Breast epithelium (tissue), 4 donors: ENCODE data around the gene MZB1. TPM values are rescaled to one million over a fixed set of nuclear protein-coding genes. Genes with fewer than 3 reads are reported as not detected.

Experiments used
- DNase-seq, 2 donors: peaks; one replicate each; pipeline ENCODE4 v3.0.0-alpha.2; 2019; ENCODE audit warnings: low spot score in 2 of 2
- H3K27ac ChIP-seq, 2 donors: fragments of 200-600 bp; sonication (generic) in 1 of 2; one replicate each; pipeline ENCODE4 v1.5.1; 2016 to 2019; ENCODE audit warnings: mild to moderate bottlenecking in 1 of 2
- H3K27me3 ChIP-seq, 2 donors: fragments of 200-600 bp; sonication (generic) in 1 of 2; one replicate each; pipeline versions ENCODE4 v1.5.1 to v1.6.0; 2017 to 2019; ENCODE audit warnings: control low read depth in 1 of 2, mild to moderate bottlenecking in 1 of 2
- H3K36me3 ChIP-seq: fragments of 200-600 bp; one replicate; pipeline ENCODE4 v1.5.1; 2019
- H3K4me1 ChIP-seq, 2 donors: fragments of 200-600 bp; sonication (generic); one replicate each; pipeline ENCODE4 v1.5.1; 2016 to 2019; ENCODE audit warnings: control low read depth in 1 of 2
- H3K4me3 ChIP-seq, 3 donors: fragments of 200-600 bp; sonication (generic); 1 replicate in 2 of 3; 2 replicates in 1 of 3; pipeline ENCODE4 v1.5.1; 2016 to 2019; ENCODE audit warnings: mild to moderate bottlenecking in 3 of 3, moderate library complexity in 2 of 3
- H3K9me3 ChIP-seq, 2 donors: fragments of 200-600 bp; sonication (generic) in 1 of 2; one replicate each; pipeline ENCODE4 v1.5.1; 2016 to 2019; ENCODE audit warnings: control low read depth in 1 of 2
- POLR2A ChIP-seq: fragments of 450-650 bp; IDR thresholded peaks from one replicate; pipeline ENCODE4 v1.6.1; 2016; ENCODE audit warnings: antibody characterized with exemption, mild to moderate bottlenecking, moderate library complexity
- POLR2AphosphoS5 ChIP-seq, 3 donors: sonication (generic); formaldehyde crosslinking; IDR thresholded peaks; one replicate each; pipeline ENCODE4 v1.6.1; 2017; ENCODE audit warnings: antibody characterized with exemption in 3 of 3
- intact Hi-C: fragments of 100-400 bp; cut with DNase I; formaldehyde crosslinking; loops from one replicate; pipeline ENCODE4 v1.15.1; 2023; ENCODE audit warnings: low total_unique reads
- total RNA-seq, 3 donors: library from RNA; depleted of rRNA; stranded (reverse); fragments of >200 nt; gene quantifications; one replicate each; pipeline ENCODE4 v1.1.0, GENCODE V29; 2016
- TF ChIP-seq, protein P1 (sequence below), 3 donors: fragments of 450-650 bp; IDR thresholded peaks; one replicate each; pipeline ENCODE4 v1.5.1; 2016 to 2017; ENCODE audit warnings: antibody characterized with exemption in 3 of 3, mild to moderate bottlenecking in 3 of 3, moderate library complexity in 3 of 3

MZB1 gene
- total RNA-seq, 3 donors from 2014 or later, result 8.6 to 35.4 TPM; not detected in 1

DNA sequence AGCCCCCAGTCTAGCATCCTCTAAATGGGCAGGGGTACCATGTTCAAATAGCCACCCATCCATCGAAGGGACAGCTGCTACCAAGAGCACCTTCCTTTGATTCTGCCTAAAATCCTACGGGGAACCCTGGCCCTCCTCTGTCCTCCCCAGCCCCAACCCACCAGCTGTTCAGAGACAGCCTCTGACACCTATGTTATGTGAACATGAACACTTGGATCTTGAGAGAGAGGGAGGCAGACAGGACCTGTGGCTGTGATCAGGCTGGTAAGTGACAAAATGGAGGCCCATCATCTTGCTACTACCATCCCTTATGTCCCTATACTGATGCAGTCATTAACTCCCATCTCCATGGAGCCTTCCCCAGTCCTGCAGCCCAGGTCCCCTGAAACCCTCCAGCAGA, 14.8 kb downstream of the MZB1 start:
- H3K36me3 ChIP-seq, result no peaks in the 10 kb centered on the region
- H3K4me3 ChIP-seq, result no peak overlapping the region
- DNase-seq, result no peak
- no peaks in the 10 kb centered on the region for H3K4me1 ChIP-seq
- TF ChIP-seq, protein P1, sequence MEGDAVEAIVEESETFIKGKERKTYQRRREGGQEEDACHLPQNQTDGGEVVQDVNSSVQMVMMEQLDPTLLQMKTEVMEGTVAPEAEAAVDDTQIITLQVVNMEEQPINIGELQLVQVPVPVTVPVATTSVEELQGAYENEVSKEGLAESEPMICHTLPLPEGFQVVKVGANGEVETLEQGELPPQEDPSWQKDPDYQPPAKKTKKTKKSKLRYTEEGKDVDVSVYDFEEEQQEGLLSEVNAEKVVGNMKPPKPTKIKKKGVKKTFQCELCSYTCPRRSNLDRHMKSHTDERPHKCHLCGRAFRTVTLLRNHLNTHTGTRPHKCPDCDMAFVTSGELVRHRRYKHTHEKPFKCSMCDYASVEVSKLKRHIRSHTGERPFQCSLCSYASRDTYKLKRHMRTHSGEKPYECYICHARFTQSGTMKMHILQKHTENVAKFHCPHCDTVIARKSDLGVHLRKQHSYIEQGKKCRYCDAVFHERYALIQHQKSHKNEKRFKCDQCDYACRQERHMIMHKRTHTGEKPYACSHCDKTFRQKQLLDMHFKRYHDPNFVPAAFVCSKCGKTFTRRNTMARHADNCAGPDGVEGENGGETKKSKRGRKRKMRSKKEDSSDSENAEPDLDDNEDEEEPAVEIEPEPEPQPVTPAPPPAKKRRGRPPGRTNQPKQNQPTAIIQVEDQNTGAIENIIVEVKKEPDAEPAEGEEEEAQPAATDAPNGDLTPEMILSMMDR (IDR thresholded peaks at IDR 0.05), result no peak
- TF ChIP-seq POLR2A (no peak), POLR2AphosphoS5 (IDR thresholded peaks at IDR 0.05) (no peak)
- intact Hi-C loops, result no loop called here
- no peaks in the 10 kb centered on the region for H3K27me3 ChIP-seq
- peak overlapping the region; percentile 78 to 80 for H3K27ac ChIP-seq
- H3K9me3 ChIP-seq, result no peaks in the 10 kb centered on the region

DNA sequence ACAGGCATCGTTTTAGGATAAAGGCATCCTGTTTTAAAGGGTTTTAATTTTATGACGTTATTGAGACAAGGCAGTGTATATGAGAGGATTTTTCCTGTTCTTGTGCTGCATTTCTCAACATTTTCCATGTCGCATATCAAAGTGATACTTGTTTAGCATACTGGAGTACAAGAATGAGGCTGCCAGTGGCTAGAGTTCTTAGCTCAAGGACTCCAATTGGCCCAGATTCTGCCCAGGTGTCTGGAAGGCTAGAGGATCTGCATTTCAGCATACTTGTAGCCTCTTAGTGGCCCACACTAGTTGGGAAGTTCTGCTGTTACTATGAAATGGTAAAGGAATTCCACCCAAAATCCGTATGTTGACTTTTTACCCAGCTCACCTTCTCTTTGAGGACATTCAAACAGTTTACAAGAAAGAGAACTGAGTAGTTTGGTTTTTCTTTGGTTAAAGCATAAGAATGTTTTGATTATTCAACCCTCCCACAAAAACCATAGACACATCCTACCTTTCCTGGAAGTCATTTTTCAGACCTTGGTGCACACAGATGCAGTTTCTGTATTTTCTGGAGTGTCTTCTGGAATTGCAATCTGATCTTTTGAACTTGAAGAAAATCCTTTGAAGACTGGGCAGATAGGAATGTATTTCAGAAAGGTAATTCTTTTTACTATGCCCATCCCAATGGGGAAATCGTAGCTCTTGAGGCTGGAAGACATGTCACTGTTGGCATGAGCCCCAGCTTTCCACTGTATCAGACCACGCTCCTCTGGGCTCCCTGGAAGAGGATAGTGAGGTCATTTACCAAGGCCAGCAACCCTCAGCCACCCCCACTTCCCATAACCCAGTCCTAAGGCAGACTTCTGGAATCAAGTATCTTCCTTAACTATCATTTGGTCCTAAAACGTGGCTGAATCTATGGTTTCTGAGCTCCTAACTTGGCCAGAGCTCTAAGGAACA, 18.0 kb downstream of the MZB1 start:
- no peak overlapping the region for H3K4me3 ChIP-seq
- intact Hi-C loops, result no loop called here
- no peaks in the 10 kb centered on the region for H3K4me1 ChIP-seq
- DNase-seq, result peak in 1 of 2 donors; percentile 12
- no peak overlapping the region for H3K27ac ChIP-seq
- H3K36me3 ChIP-seq, result no peaks in the 10 kb centered on the region
- no peaks in the 10 kb centered on the region for H3K9me3 ChIP-seq
- TF ChIP-seq, protein P1 (IDR thresholded peaks at IDR 0.05), result no peak
- TF ChIP-seq POLR2A (no peak), POLR2AphosphoS5 (IDR thresholded peaks at IDR 0.05) (no peak)
- H3K27me3 ChIP-seq, result no peaks in the 10 kb centered on the region

DNA sequence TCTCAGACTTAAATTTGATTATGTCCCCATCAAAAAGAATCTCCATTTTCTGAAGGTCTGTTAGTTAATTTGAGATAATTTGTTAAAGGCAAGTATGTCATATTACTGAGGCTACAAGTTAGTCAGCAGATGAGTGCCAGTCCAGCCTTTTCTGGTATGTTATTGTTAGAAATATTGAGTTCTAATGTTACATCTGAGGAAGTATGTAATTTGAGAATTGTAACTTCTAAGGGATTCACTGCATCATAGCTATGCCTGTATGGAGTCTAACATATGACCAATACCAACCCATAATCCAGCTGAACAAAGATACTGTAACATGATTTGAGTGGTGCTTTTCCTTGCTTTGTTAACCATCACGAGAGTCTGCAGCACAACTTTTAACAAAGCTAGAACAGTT, 20.5 kb downstream of the MZB1 start:
- no peak for DNase-seq
- Histone ChIP-seq H3K27ac (no peak overlapping the region), H3K4me1 (no peaks in the 10 kb centered on the region), H3K36me3 (no peaks in the 10 kb centered on the region), H3K4me3 (no peak overlapping the region), H3K9me3 (no peaks in the 10 kb centered on the region), H3K27me3 (no peaks in the 10 kb centered on the region)
- intact Hi-C loops, result no loop called here
- TF ChIP-seq POLR2AphosphoS5 (IDR thresholded peaks at IDR 0.05) (no peak), POLR2A (no peak)
- TF ChIP-seq, protein P1 (IDR thresholded peaks at IDR 0.05), result no peak

DNA sequence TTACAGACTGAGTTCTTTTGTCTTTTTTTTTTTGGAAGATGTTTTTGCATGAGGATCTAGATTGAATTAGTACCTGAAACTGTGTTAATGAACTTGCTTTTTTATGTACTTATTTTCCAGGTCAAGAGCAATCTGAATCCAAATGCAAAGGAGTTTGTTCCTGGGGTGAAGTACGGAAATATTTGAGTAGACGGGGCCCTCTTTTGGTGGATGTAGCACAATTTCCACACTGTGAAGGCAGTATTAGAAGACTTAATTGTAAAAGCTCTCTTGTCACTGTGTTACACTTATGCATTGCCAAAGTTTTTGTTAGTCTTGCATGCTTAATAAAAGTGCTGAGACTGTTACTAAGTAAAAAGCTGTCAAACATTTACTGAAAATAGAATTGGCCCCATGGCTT, 21.1 kb downstream of the MZB1 start:
- Histone ChIP-seq H3K36me3 (peaks cover 3% of the 10 kb centered on the region), H3K9me3 (no peaks in the 10 kb centered on the region), H3K27ac (no peak overlapping the region), H3K4me3 (no peak overlapping the region), H3K4me1 (no peaks in the 10 kb centered on the region), H3K27me3 (no peaks in the 10 kb centered on the region)
- DNase-seq, result no peak
- TF ChIP-seq POLR2A (no peak), POLR2AphosphoS5 (IDR thresholded peaks at IDR 0.05) (no peak)
- TF ChIP-seq, protein P1 (IDR thresholded peaks at IDR 0.05), result no peak
- intact Hi-C loops, result no loop called here

DNA sequence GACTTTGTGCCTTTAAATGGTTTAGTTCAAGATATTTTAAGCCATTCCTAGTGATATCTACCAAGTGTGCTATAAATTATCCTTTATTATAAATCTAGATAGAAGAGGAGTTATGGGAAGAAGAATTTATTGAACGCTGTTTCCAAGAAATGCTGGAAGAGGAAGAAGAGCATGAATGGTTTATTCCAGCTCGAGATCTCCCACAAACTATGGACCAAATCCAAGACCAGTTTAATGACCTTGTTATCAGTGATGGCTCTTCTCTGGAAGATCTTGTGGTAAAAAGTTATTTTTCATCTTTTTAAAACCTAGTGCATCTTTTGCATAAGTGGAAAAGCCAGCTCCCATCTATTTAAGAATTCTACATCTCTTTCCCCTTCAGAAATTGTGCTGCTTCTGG, 25.2 kb downstream of the MZB1 start:
- H3K27ac ChIP-seq, result no peak overlapping the region
- TF ChIP-seq, protein P1 (IDR thresholded peaks at IDR 0.05), result no peak
- no peak for TF ChIP-seq POLR2A
- no peak for TF ChIP-seq POLR2AphosphoS5 (IDR thresholded peaks at IDR 0.05)
- intact Hi-C loops, result no loop called here
- no peak for DNase-seq
- peaks cover 3% of the 10 kb centered on the region for H3K36me3 ChIP-seq
- H3K4me3 ChIP-seq, result no peak overlapping the region
- no peaks in the 10 kb centered on the region for H3K27me3 ChIP-seq
- H3K9me3 ChIP-seq, result no peaks in the 10 kb centered on the region
- no peaks in the 10 kb centered on the region for H3K4me1 ChIP-seq
